Gastrocnemius medialis (tissue), 4 donors: ENCODE data around the gene GPR176.

Source experiments
- CTCF ChIP-seq, 5 experiments: fragments of 450-650 bp in 3 of 5; fragments of 200-600 bp in 2 of 5; sonication (generic) in 2 of 5; IDR thresholded peaks in 4 of 5; conservative IDR thresholded peaks in 1 of 5; 1 replicate in 4 of 5; 2 replicates in 1 of 5; pipeline ENCODE4 v1.5.1; 2016 to 2019; ENCODE audit warnings: antibody characterized with exemption in 5 of 5, mild to moderate bottlenecking in 3 of 5, moderate library complexity in 3 of 5
- POLR2A ChIP-seq, 2 donors: fragments of 450-650 bp; IDR thresholded peaks; one replicate each; pipeline ENCODE4 v1.6.1; 2017; ENCODE audit warnings: antibody characterized with exemption in 2 of 2, mild to moderate bottlenecking in 2 of 2, moderate library complexity in 2 of 2

GRCh38 chr15:39942753-39943150 lies 22.7 kb upstream of the GPR176 start:
- TF ChIP-seq CTCF (IDR thresholded peaks at IDR 0.05 in 4 of 5, conservative IDR thresholded peaks at IDR 0.05 in 1 of 5) = no peak
- no peak for TF ChIP-seq POLR2A (IDR thresholded peaks at IDR 0.05)
